HCT116 (cell line): ENCODE data around the gene BZW2. TPM values are rescaled to one million over a fixed set of nuclear protein-coding genes. Genes with fewer than 3 reads are reported as not detected.

Source experiments
- ATAC-seq: fragments of 200-7000 bp; cut with Tn5 transposase; 2 replicates; pipeline ENCODE4 v1.9.1; 2020; ENCODE audit warnings: mild to moderate bottlenecking, moderate library complexity
- BruUV-seq: library from RNA; stranded (reverse); fragments of 400-500 nt; replicated peaks from 2 replicates; lab custom pipeline; 2021; lab: Mats Ljungman, UMichigan
- CTCF ChIA-PET: fragments of 300-600 bp; sonication (Branson Sonifier 250); formaldehyde crosslinking; loops from one replicate; lab custom pipeline; 2021; ENCODE audit warnings: antibody characterized with exemption; lab: Charles Lee
- POLR2A ChIA-PET: fragments of 300-600, 350-600 bp; sonication (Branson Sonifier 250); formaldehyde crosslinking; loops from one replicate; lab custom pipeline; 2021; ENCODE audit warnings: antibody characterized with exemption; lab: Charles Lee
- RAD21 ChIA-PET, 2 experiments: fragments of 300-600 bp; sonication (Branson Sonifier 250); formaldehyde crosslinking; loops; one replicate each; lab custom pipeline; 2023; ENCODE audit warnings: low total read pairs in 2 of 2; ENCODE audit not compliant: uncharacterized antibody in 2 of 2, unreplicated experiment in 2 of 2, low non-redundant PET in 1 of 2; lab: Charles Lee
- DNase-seq: peaks from one replicate; pipeline ENCODE4 v3.0.0-alpha.2; 2010; ENCODE audit warnings: low read depth, low spot score
- H2AFZ ChIP-seq: fragments of 200-600 bp; shearing (Covaris generic), sonication (generic); 2 replicates; pipeline ENCODE4 v1.6.1; 2017; ENCODE audit warnings: low read depth, mixed run types, mixed read lengths, antibody characterized with exemption, low read length; ENCODE audit not compliant: poor library complexity, severe bottlenecking
- H3K27ac ChIP-seq: 2 replicates; pipeline ENCODE4 v1.5.1; 2012; ENCODE audit warnings: low read depth, low read length
- H3K27me3 ChIP-seq: fragments of 200-600 bp; sonication (generic); 2 replicates; pipeline ENCODE4 v1.6.1; 2016; ENCODE audit warnings: mixed run types, low read length, mixed read lengths; ENCODE audit not compliant: insufficient read depth
- H3K36me3 ChIP-seq, 2 experiments: fragments of 200-500 bp in 1 of 2; fragments of 200-600 bp in 1 of 2; sonication (Bioruptor generic) in 1 of 2; sonication (generic) in 1 of 2; 2 replicates each; pipeline versions ENCODE4 v1.5.1 to v1.6.1; 2014 to 2016; ENCODE audit warnings: low read length in 2 of 2, inconsistent platforms in 1 of 2, mixed read lengths in 1 of 2, mixed run types in 1 of 2; ENCODE audit not compliant: insufficient read depth in 2 of 2, control insufficient read depth in 1 of 2
- H3K4me1 ChIP-seq, 2 experiments: fragments of 200-600 bp in 1 of 2; sonication (generic) in 1 of 2; 2 replicates each; pipeline versions ENCODE4 v1.5.1 to v1.6.1; 2012 to 2017; ENCODE audit warnings: low read length in 2 of 2, inconsistent platforms in 1 of 2, mild to moderate bottlenecking in 1 of 2, mixed read lengths in 1 of 2, mixed run types in 1 of 2, moderate library complexity in 1 of 2; ENCODE audit not compliant: insufficient read depth in 2 of 2, control insufficient read depth in 1 of 2
- H3K4me2 ChIP-seq: fragments of 200-600 bp; sonication (generic); 2 replicates; pipeline ENCODE4 v1.6.1; 2017; ENCODE audit warnings: mixed run types, low read length, mixed read lengths
- H3K4me3 ChIP-seq, 2 experiments: fragments of 200-600 bp in 1 of 2; sonication (generic) in 1 of 2; replicated peaks in 1 of 2; 2 replicates each; pipeline ENCODE4 v1.5.1; 2011 to 2016; ENCODE audit warnings: low read length in 2 of 2, control low read depth in 1 of 2, low read depth in 1 of 2, mild to moderate bottlenecking in 1 of 2, mixed read lengths in 1 of 2, mixed run types in 1 of 2
- H3K79me2 ChIP-seq: fragments of 200-600 bp; sonication (generic); 2 replicates; pipeline ENCODE4 v1.6.1; 2017; ENCODE audit warnings: mild to moderate bottlenecking, mixed run types, low read length, moderate library complexity, mixed read lengths; ENCODE audit not compliant: insufficient read depth
- H3K9ac ChIP-seq: fragments of 200-600 bp; sonication (generic); 2 replicates; pipeline ENCODE4 v1.6.1; 2016; ENCODE audit warnings: low read length, mixed read lengths
- H3K9me2 ChIP-seq: fragments of 200-600 bp; sonication (generic), shearing (Covaris generic); 2 replicates; pipeline ENCODE4 v1.6.1; 2017; ENCODE audit warnings: mixed run types, mild to moderate bottlenecking, moderate library complexity; ENCODE audit not compliant: insufficient read depth
- H3K9me3 ChIP-seq, 2 experiments: fragments of 200-500 bp in 1 of 2; fragments of 200-600 bp in 1 of 2; sonication (Bioruptor generic) in 1 of 2; sonication (generic) in 1 of 2; 2 replicates each; pipeline ENCODE4 v1.6.1; 2014 to 2017; ENCODE audit warnings: low read length in 2 of 2, mixed read lengths in 2 of 2, inconsistent platforms in 1 of 2, low read depth in 1 of 2, mild to moderate bottlenecking in 1 of 2, mixed run types in 1 of 2, moderate library complexity in 1 of 2; ENCODE audit not compliant: control insufficient read depth in 1 of 2, insufficient read depth in 1 of 2
- H4K20me1 ChIP-seq: fragments of 200-600 bp; sonication (generic), shearing (Covaris generic); 2 replicates; pipeline ENCODE4 v1.6.1; 2017; ENCODE audit warnings: mixed run types, mild to moderate bottlenecking, moderate library complexity; ENCODE audit not compliant: insufficient read depth
- CBX3 ChIP-seq: IDR thresholded peaks from 2 replicates; pipeline ENCODE4 v1.6.1; 2012; ENCODE audit warnings: low read depth
- CEBPB ChIP-seq: IDR thresholded peaks from 2 replicates; pipeline ENCODE4 v1.6.1; 2012; ENCODE audit warnings: low read depth
- EGR1 ChIP-seq: IDR thresholded peaks from 2 replicates; pipeline ENCODE4 v1.6.1; 2012; ENCODE audit warnings: low read depth
- ELF1 ChIP-seq: IDR thresholded peaks from 2 replicates; pipeline ENCODE4 v1.6.1; 2012; ENCODE audit warnings: low read depth, borderline replicate concordance
- EZH2phosphoT487 ChIP-seq: fragments of 200-600 bp; IDR thresholded peaks from 2 replicates; pipeline ENCODE4 v1.6.1; 2018; ENCODE audit warnings: antibody characterized with exemption, borderline replicate concordance
- JUND ChIP-seq: IDR thresholded peaks from 2 replicates; pipeline ENCODE4 v1.6.1; 2012
- RAD21 ChIP-seq: IDR thresholded peaks from 2 replicates; pipeline ENCODE4 v1.6.1; 2012; ENCODE audit warnings: low read depth, mild to moderate bottlenecking
- SIN3A ChIP-seq: IDR thresholded peaks from 2 replicates; pipeline ENCODE4 v1.6.1; 2012; ENCODE audit warnings: low read depth
- SP1 ChIP-seq: IDR thresholded peaks from 2 replicates; pipeline ENCODE4 v1.6.1; 2012; ENCODE audit warnings: low read depth
- SRF ChIP-seq: IDR thresholded peaks from 2 replicates; pipeline ENCODE4 v1.6.1; 2012; ENCODE audit warnings: low read depth
- TCF7L2 ChIP-seq: IDR thresholded peaks from 2 replicates; pipeline ENCODE4 v1.7.0; 2011; ENCODE audit warnings: borderline replicate concordance, inconsistent platforms; ENCODE audit not compliant: insufficient read depth, insufficient read length; ENCODE audit errors: extremely low read depth
- YY1 ChIP-seq: IDR thresholded peaks from 2 replicates; pipeline ENCODE4 v1.6.1; 2011; ENCODE audit warnings: low read length, low read depth, moderate library complexity, mild to moderate bottlenecking; ENCODE audit not compliant: insufficient replicate concordance; ENCODE audit errors: extremely low read depth
- intact Hi-C: fragments of 100-400 bp; cut with micrococcal nuclease; formaldehyde crosslinking; loops from 2 replicates; pipeline ENCODE4 v1.10.0; 2022
- total RNA-seq: library from RNA; stranded (reverse); gene quantifications from one replicate; pipeline ENCODE4 v1.2.1, GENCODE V29; 2021; ENCODE audit not compliant: unreplicated experiment
- TF ChIP-seq, protein P1 (sequence below): IDR thresholded peaks from 2 replicates; pipeline ENCODE4 v1.6.1; 2011; ENCODE audit warnings: mild to moderate bottlenecking, low read length, moderate library complexity; ENCODE audit not compliant: insufficient replicate concordance; ENCODE audit errors: extremely low read depth
- TF ChIP-seq, protein P2 (sequence below): IDR thresholded peaks from 2 replicates; pipeline ENCODE4 v1.6.1; 2012
- TF ChIP-seq, protein P3 (sequence below): IDR thresholded peaks from 2 replicates; pipeline ENCODE4 v1.6.1; 2012; ENCODE audit warnings: low read depth

Gene BZW2
- total RNA-seq, 1 experiment from 2014 or later: 119 TPM

DNA sequence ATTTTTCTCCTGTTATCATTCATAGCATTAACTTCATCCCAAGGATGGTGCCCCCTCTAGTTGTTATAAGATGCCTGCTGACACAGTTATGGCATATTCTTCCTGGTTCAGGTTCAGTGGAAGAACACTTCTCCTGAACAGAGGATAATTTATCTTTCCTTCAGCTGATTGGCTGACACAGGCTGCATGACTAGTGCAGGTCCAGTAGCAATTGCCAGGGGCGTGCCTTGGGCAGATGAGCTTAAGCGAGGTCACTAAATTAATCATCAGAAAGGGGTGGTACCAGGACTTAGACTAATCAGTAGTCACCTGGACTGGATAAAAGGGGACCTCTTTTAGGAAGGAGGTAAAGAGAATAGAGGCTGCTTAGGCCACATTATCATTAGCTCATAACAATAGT, 42.3 kb downstream of the BZW2 start:
- Histone ChIP-seq H3K4me2 (no peak overlapping the region), H4K20me1 (no peaks in the 10 kb centered on the region), H3K36me3 (peaks cover 29 to 32% of the 10 kb centered on the region in 2 experiments), H2AFZ (no peak overlapping the region), H3K79me2 (no peaks in the 10 kb centered on the region; the same call in 1 of the 2 replicates), H3K4me3 (no peak overlapping the region), H3K27me3 (no peaks in the 10 kb centered on the region), H3K9me3 (no peaks in the 10 kb centered on the region), H3K9ac (no peak overlapping the region), H3K4me1 (no peaks in the 10 kb centered on the region), H3K27ac (no peak overlapping the region), H3K9me2 (no peaks in the 10 kb centered on the region)
- DNase-seq (peak; percentile 33), ATAC-seq (peak; percentile 91)
- BruUV-seq: no TSS peak
- no peak for TF ChIP-seq YY1
- no peak for TF ChIP-seq SP1
- TF ChIP-seq, protein P1, sequence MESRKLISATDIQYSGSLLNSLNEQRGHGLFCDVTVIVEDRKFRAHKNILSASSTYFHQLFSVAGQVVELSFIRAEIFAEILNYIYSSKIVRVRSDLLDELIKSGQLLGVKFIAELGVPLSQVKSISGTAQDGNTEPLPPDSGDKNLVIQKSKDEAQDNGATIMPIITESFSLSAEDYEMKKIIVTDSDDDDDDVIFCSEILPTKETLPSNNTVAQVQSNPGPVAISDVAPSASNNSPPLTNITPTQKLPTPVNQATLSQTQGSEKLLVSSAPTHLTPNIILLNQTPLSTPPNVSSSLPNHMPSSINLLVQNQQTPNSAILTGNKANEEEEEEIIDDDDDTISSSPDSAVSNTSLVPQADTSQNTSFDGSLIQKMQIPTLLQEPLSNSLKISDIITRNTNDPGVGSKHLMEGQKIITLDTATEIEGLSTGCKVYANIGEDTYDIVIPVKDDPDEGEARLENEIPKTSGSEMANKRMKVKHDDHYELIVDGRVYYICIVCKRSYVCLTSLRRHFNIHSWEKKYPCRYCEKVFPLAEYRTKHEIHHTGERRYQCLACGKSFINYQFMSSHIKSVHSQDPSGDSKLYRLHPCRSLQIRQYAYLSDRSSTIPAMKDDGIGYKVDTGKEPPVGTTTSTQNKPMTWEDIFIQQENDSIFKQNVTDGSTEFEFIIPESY: no peak
- no peak for TF ChIP-seq JUND
- no peak for TF ChIP-seq TCF7L2
- peak; percentile 13; the same call in 1 of the 2 replicates for TF ChIP-seq RAD21
- ChIA-PET RAD21 (no interaction called here), CTCF (no interaction called here), POLR2A (no interaction called here)
- intact Hi-C loops: no loop called here

DNA sequence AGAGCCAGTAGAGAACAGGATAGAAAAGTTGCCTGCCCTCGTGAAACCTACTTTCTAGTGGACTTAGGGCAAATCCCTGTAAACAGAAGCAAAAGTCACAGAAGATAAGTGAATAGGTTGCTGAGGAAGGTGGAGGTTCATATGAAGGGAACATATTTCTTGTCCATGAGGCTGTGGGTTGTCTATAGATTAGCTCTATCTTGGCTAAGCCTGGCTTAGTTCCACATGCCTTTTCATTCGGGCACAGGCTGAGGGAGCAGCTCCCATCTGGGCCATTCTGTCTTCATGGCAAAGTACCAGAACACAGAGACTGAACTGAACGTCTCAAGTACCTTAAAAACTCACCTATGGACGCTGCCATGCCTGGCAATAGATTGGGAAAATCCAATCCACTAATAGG, 45.3 kb downstream of the BZW2 start:
- DNase-seq: no peak
- H3K4me2 ChIP-seq: no peak overlapping the region
- no peak overlapping the region for H2AFZ ChIP-seq
- no peaks in the 10 kb centered on the region for H3K9me2 ChIP-seq
- ChIA-PET POLR2A (no interaction called here), RAD21 (no interaction called here), CTCF (no interaction called here)
- H3K27me3 ChIP-seq: no peaks in the 10 kb centered on the region
- BruUV-seq: no TSS peak
- H3K79me2 ChIP-seq: no peaks in the 10 kb centered on the region; the same call in 1 of the 2 replicates
- H3K9me3 ChIP-seq: no peaks in the 10 kb centered on the region
- H3K36me3 ChIP-seq: peaks cover 33 to 35% of the 10 kb centered on the region in 2 experiments
- no peaks in the 10 kb centered on the region for H4K20me1 ChIP-seq
- no peak for ATAC-seq
- H3K4me3 ChIP-seq: no peak overlapping the region
- intact Hi-C loops: no loop called here
- H3K4me1 ChIP-seq: no peaks in the 10 kb centered on the region
- H3K9ac ChIP-seq: no peak overlapping the region
- H3K27ac ChIP-seq: no peak overlapping the region
- TF ChIP-seq, protein P2, sequence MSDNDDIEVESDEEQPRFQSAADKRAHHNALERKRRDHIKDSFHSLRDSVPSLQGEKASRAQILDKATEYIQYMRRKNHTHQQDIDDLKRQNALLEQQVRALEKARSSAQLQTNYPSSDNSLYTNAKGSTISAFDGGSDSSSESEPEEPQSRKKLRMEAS: no peak
- TF ChIP-seq CBX3: no peak
- TF ChIP-seq SRF: no peak
- TF ChIP-seq CEBPB: no peak
- TF ChIP-seq SP1: no peak
- no peak for TF ChIP-seq ELF1
- TF ChIP-seq, protein P3, sequence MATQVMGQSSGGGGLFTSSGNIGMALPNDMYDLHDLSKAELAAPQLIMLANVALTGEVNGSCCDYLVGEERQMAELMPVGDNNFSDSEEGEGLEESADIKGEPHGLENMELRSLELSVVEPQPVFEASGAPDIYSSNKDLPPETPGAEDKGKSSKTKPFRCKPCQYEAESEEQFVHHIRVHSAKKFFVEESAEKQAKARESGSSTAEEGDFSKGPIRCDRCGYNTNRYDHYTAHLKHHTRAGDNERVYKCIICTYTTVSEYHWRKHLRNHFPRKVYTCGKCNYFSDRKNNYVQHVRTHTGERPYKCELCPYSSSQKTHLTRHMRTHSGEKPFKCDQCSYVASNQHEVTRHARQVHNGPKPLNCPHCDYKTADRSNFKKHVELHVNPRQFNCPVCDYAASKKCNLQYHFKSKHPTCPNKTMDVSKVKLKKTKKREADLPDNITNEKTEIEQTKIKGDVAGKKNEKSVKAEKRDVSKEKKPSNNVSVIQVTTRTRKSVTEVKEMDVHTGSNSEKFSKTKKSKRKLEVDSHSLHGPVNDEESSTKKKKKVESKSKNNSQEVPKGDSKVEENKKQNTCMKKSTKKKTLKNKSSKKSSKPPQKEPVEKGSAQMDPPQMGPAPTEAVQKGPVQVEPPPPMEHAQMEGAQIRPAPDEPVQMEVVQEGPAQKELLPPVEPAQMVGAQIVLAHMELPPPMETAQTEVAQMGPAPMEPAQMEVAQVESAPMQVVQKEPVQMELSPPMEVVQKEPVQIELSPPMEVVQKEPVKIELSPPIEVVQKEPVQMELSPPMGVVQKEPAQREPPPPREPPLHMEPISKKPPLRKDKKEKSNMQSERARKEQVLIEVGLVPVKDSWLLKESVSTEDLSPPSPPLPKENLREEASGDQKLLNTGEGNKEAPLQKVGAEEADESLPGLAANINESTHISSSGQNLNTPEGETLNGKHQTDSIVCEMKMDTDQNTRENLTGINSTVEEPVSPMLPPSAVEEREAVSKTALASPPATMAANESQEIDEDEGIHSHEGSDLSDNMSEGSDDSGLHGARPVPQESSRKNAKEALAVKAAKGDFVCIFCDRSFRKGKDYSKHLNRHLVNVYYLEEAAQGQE: no peak
- no peak for TF ChIP-seq EZH2phosphoT487
- TF ChIP-seq SIN3A: no peak
- TF ChIP-seq EGR1: no peak
- no peak for TF ChIP-seq TCF7L2
